Measurements from ENCODE around the gene HS3ST5. TPM values are rescaled to one million over a fixed set of nuclear protein-coding genes. Genes with fewer than 3 reads are reported as not detected.

The HS3ST5 gene
- total and polyA plus RNA-seq, 2 experiments from 2014 or later: 2.8 to 3.5 TPM

- TF ChIP-seq ZNF462 (CRISPR knock-in tag; IDR thresholded peaks at IDR 0.05): no peak
- no peak for TF ChIP-seq NANOG (IDR thresholded peaks at IDR 0.05; ENCODE audit: borderline replicate concordance)
- TF ChIP-seq JUNB (IDR thresholded peaks at IDR 0.05; ENCODE audit: unreplicated experiment): no peak
- no peak for TF ChIP-seq CREB1 (CRISPR knock-in tag; IDR thresholded peaks at IDR 0.05; ENCODE audit: low read depth)
Observed at GRCh38 chr6:114040871-114041270, 302.0 kb downstream of the HS3ST5 start (continued).

GRCh38 chr6:114039841-114040240 is 303.0 kb downstream of the HS3ST5 start:
- Histone ChIP-seq H3K9me2 (ENCODE audit: insufficient read depth) (no peaks in the 10 kb centered on the region), H4K20me1 (replicated peaks; ENCODE audit: insufficient read depth) (no peaks in the 10 kb centered on the region), H3F3A (replicated peaks; ENCODE audit: low read depth) (no peaks in the 10 kb centered on the region), H3K27ac (ENCODE audit: low read depth) (no peak overlapping the region), H3K27me3 (ENCODE audit: insufficient read depth) (no peaks in the 10 kb centered on the region), H2AFZ (no peak overlapping the region), H3K4me2 (no peak overlapping the region), H3K4me1 (ENCODE audit: insufficient read depth) (peaks cover 7% of the 10 kb centered on the region; the same call in 1 of the 2 replicates), H3K79me2 (replicated peaks; ENCODE audit: insufficient read depth) (no peaks in the 10 kb centered on the region), H3K4me3 (no peak overlapping the region), H3K36me3 (ENCODE audit: insufficient read depth) (no peaks in the 10 kb centered on the region)
- no peak for DNase-seq (ENCODE audit: low spot score)
- no peak for ATAC-seq
- Mint-ChIP-seq H3K4me3 (no peak overlapping the region), H3K27me3 (ENCODE audit: insufficient read depth, low read depth, poor library complexity) (no peaks in the 10 kb centered on the region), H3K9me3 (0 out of 3 replicates have a peak, but pooled peaks cover under 1% of the 10 kb centered on the region), H3K27ac (no peak overlapping the region), H3K4me1 (peaks cover 7% of the 10 kb centered on the region; the same call in 2 of the 3 replicates), H3K36me3 (ENCODE audit: low read depth) (no peaks in the 10 kb centered on the region)
- TF ChIP-seq ZNF462 (CRISPR knock-in tag; IDR thresholded peaks at IDR 0.05) (no peak), STAT1 (IDR thresholded peaks at IDR 0.05; ENCODE audit: unreplicated experiment) (no peak), ZNF331 (CRISPR knock-in tag; IDR thresholded peaks at IDR 0.05; ENCODE audit: low read depth) (no peak), EZH2phosphoT487 (IDR thresholded peaks at IDR 0.05; ENCODE audit: unreplicated experiment) (no peak), CREB1 (CRISPR knock-in tag; IDR thresholded peaks at IDR 0.05; ENCODE audit: low read depth) (no peak)
- TF ChIP-seq, protein P1, sequence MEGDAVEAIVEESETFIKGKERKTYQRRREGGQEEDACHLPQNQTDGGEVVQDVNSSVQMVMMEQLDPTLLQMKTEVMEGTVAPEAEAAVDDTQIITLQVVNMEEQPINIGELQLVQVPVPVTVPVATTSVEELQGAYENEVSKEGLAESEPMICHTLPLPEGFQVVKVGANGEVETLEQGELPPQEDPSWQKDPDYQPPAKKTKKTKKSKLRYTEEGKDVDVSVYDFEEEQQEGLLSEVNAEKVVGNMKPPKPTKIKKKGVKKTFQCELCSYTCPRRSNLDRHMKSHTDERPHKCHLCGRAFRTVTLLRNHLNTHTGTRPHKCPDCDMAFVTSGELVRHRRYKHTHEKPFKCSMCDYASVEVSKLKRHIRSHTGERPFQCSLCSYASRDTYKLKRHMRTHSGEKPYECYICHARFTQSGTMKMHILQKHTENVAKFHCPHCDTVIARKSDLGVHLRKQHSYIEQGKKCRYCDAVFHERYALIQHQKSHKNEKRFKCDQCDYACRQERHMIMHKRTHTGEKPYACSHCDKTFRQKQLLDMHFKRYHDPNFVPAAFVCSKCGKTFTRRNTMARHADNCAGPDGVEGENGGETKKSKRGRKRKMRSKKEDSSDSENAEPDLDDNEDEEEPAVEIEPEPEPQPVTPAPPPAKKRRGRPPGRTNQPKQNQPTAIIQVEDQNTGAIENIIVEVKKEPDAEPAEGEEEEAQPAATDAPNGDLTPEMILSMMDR (conservative IDR thresholded peaks at IDR 0.05; ENCODE audit: low read depth in 2 of 2): no peak

Data from GM23338 (cell line).